ENCODE data around the gene TMEM201.

The TMEM201 gene

DNA sequence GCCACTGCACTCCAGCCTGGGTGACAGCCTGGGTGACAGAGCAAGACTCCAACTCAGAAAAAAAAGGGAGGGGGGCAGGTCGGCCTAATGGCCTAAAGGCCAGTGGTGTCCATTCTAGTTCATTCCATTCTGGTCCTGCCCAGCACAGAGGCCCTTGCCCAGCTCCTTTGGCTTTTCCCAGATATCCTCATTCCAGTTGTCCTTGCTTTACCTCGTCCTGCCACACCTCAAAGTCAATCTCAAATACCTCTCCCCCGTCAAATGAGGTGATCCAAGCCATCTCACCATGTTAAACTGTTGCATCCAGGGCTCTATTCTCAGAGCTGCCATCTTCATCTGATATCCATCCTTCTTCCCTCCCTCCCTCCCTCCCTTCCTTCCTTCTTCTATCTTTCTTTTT lies 42.9 kb downstream of the TMEM201 start:
- H3K27ac ChIP-seq (ENCODE audit: low read depth in 2 of 2, low read length in 2 of 2), result no peak overlapping the region
- no peak overlapping the region for H3K4me3 ChIP-seq (ENCODE audit: low read length in 2 of 2)
- H3K9ac ChIP-seq (ENCODE audit: low read depth in 1 of 2, low read length in 2 of 2), result no peak overlapping the region
- no peaks in the 10 kb centered on the region for H3K9me3 ChIP-seq (ENCODE audit: control insufficient read depth in 2 of 2, low read length in 2 of 2)
- peaks cover 0 to 8% of the 10 kb centered on the region in 2 donors for H3K4me1 ChIP-seq (ENCODE audit: control insufficient read depth in 2 of 2, insufficient read depth in 2 of 2, low read length in 2 of 2)
- H3K27me3 ChIP-seq (ENCODE audit: control insufficient read depth in 2 of 2, insufficient read depth in 2 of 2, low read length in 2 of 2), result no peaks in the 10 kb centered on the region
- no peaks in the 10 kb centered on the region for H3K36me3 ChIP-seq (ENCODE audit: control insufficient read depth in 2 of 2, insufficient read depth in 2 of 2, low read length in 2 of 2)

DNA sequence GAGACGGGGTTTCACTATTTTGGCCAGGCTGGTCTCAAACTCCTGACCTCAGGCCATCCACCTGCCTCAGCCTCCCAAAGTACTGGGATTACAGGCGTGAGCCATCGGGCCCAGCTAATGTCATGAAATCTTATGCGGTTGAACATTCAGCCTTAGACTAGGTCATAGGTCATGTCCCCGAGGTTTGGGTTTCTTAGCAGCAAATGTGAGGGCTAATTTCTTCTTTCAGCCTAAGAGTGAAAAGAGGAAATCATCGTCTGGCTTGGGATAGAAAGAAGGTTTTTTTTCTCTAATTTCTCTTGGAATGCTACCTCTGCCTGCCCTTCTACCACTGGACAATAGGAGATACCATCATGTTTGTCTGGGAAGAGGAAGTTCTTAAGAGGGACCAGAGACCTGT lies 44.8 kb downstream of the TMEM201 start:
- Histone ChIP-seq H3K9ac (ENCODE audit: low read depth in 1 of 2, low read length in 2 of 2) (no peak overlapping the region), H3K27me3 (ENCODE audit: control insufficient read depth in 2 of 2, insufficient read depth in 2 of 2, low read length in 2 of 2) (no peaks in the 10 kb centered on the region), H3K4me1 (ENCODE audit: control insufficient read depth in 2 of 2, insufficient read depth in 2 of 2, low read length in 2 of 2) (peaks cover 0 to 3% of the 10 kb centered on the region in 2 donors), H3K9me3 (ENCODE audit: control insufficient read depth in 2 of 2, low read length in 2 of 2) (no peaks in the 10 kb centered on the region), H3K4me3 (ENCODE audit: low read length in 2 of 2) (no peak overlapping the region), H3K36me3 (ENCODE audit: control insufficient read depth in 2 of 2, insufficient read depth in 2 of 2, low read length in 2 of 2) (no peaks in the 10 kb centered on the region), H3K27ac (ENCODE audit: low read depth in 2 of 2, low read length in 2 of 2) (no peak overlapping the region)

- Histone ChIP-seq H3K4me1 (ENCODE audit: control insufficient read depth in 2 of 2, insufficient read depth in 2 of 2, low read length in 2 of 2) (peaks cover 0 to 3% of the 10 kb centered on the region in 2 donors), H3K36me3 (ENCODE audit: control insufficient read depth in 2 of 2, insufficient read depth in 2 of 2, low read length in 2 of 2) (no peaks in the 10 kb centered on the region), H3K27ac (ENCODE audit: low read depth in 2 of 2, low read length in 2 of 2) (no peak overlapping the region), H3K27me3 (ENCODE audit: control insufficient read depth in 2 of 2, insufficient read depth in 2 of 2, low read length in 2 of 2) (no peaks in the 10 kb centered on the region), H3K4me3 (ENCODE audit: low read length in 2 of 2) (no peak overlapping the region), H3K9me3 (ENCODE audit: control insufficient read depth in 2 of 2, low read length in 2 of 2) (no peaks in the 10 kb centered on the region), H3K9ac (ENCODE audit: low read depth in 1 of 2, low read length in 2 of 2) (no peak overlapping the region)
Observed at GRCh38 chr1:9634582-9634981, 45.9 kb downstream of the TMEM201 start.

- H3K36me3 ChIP-seq (ENCODE audit: control insufficient read depth in 2 of 2, insufficient read depth in 2 of 2, low read length in 2 of 2), result no peaks in the 10 kb centered on the region
- peaks cover 0 to 3% of the 10 kb centered on the region in 2 donors for H3K4me1 ChIP-seq (ENCODE audit: control insufficient read depth in 2 of 2, insufficient read depth in 2 of 2, low read length in 2 of 2)
- no peak overlapping the region for H3K9ac ChIP-seq (ENCODE audit: low read depth in 1 of 2, low read length in 2 of 2)
- H3K27ac ChIP-seq (ENCODE audit: low read depth in 2 of 2, low read length in 2 of 2), result no peak overlapping the region
- H3K9me3 ChIP-seq (ENCODE audit: control insufficient read depth in 2 of 2, low read length in 2 of 2), result no peaks in the 10 kb centered on the region
- no peaks in the 10 kb centered on the region for H3K27me3 ChIP-seq (ENCODE audit: control insufficient read depth in 2 of 2, insufficient read depth in 2 of 2, low read length in 2 of 2)
- no peak overlapping the region for H3K4me3 ChIP-seq (ENCODE audit: low read length in 2 of 2)
Observed at GRCh38 chr1:9639227-9639626, 50.5 kb downstream of the TMEM201 start.

DNA sequence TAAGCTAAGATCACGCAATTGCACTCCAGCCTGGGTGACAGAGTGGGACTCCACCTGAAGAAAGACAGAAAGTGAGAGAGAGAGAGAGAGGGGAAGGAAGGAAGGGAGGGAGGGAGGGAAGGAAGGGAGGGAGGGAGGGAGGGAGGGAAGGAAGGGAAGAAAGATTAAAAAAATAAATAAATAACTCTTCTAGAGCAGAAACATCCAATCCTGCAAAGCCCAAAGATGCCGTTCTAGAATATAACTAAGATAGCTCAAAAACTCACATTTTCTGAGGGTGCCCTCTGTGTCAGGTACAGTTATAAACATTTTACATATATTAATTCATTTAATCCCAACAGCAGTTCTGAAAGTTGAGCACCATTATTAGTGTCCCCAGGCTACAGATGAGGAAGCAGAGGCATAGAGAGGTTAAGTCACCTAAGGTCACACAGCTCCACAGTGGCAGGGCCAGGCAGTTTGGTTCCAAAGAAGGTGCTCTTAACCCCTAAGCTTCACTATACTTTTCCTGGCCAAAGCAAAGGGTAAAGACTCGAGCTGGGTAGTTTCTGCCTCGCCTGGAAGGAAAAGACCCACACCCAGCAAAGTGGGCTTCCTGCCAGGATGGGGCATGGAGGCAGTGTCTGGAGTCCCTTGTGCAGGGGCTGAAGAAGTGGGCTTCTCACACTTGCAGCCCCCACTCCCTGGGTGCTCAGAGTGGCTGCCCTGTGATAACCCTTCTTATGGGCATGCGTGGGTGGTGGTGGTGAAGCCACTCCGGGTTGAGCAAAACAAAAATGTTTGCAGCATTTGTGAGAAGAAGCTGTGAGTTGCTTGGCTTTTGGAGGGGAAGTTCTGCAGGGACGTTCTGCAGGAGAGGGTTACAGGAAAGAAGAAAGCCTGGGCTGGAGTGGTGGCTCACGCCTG lies 54.9 kb downstream of the TMEM201 start:
- Histone ChIP-seq H3K4me3 (ENCODE audit: low read length in 2 of 2) (no peak overlapping the region), H3K36me3 (ENCODE audit: control insufficient read depth in 2 of 2, insufficient read depth in 2 of 2, low read length in 2 of 2) (no peaks in the 10 kb centered on the region), H3K9ac (ENCODE audit: low read depth in 1 of 2, low read length in 2 of 2) (no peak overlapping the region), H3K27me3 (ENCODE audit: control insufficient read depth in 2 of 2, insufficient read depth in 2 of 2, low read length in 2 of 2) (no peaks in the 10 kb centered on the region), H3K9me3 (ENCODE audit: control insufficient read depth in 2 of 2, low read length in 2 of 2) (no peaks in the 10 kb centered on the region), H3K4me1 (ENCODE audit: control insufficient read depth in 2 of 2, insufficient read depth in 2 of 2, low read length in 2 of 2) (peaks cover 0 to 3% of the 10 kb centered on the region in 2 donors), H3K27ac (ENCODE audit: low read depth in 2 of 2, low read length in 2 of 2) (no peak overlapping the region)

- Histone ChIP-seq H3K9me3 (ENCODE audit: control insufficient read depth in 2 of 2, low read length in 2 of 2) (no peaks in the 10 kb centered on the region), H3K4me3 (ENCODE audit: low read length in 2 of 2) (no peak overlapping the region), H3K4me1 (ENCODE audit: control insufficient read depth in 2 of 2, insufficient read depth in 2 of 2, low read length in 2 of 2) (no peaks in the 10 kb centered on the region), H3K27me3 (ENCODE audit: control insufficient read depth in 2 of 2, insufficient read depth in 2 of 2, low read length in 2 of 2) (peaks cover 0 to 1% of the 10 kb centered on the region in 2 donors), H3K36me3 (ENCODE audit: control insufficient read depth in 2 of 2, insufficient read depth in 2 of 2, low read length in 2 of 2) (no peaks in the 10 kb centered on the region), H3K9ac (ENCODE audit: low read depth in 1 of 2, low read length in 2 of 2) (no peak overlapping the region), H3K27ac (ENCODE audit: low read depth in 2 of 2, low read length in 2 of 2) (no peak overlapping the region)
Observed at GRCh38 chr1:9646037-9646436, 57.3 kb downstream of the TMEM201 start.

- Histone ChIP-seq H3K27me3 (ENCODE audit: control insufficient read depth in 2 of 2, insufficient read depth in 2 of 2, low read length in 2 of 2) (peaks cover 5 to 7% of the 10 kb centered on the region in 2 donors), H3K27ac (ENCODE audit: low read depth in 2 of 2, low read length in 2 of 2) (no peak overlapping the region), H3K4me3 (ENCODE audit: low read length in 2 of 2) (no peak overlapping the region), H3K36me3 (ENCODE audit: control insufficient read depth in 2 of 2, insufficient read depth in 2 of 2, low read length in 2 of 2) (no peaks in the 10 kb centered on the region), H3K9ac (ENCODE audit: low read depth in 1 of 2, low read length in 2 of 2) (no peak overlapping the region), H3K4me1 (ENCODE audit: control insufficient read depth in 2 of 2, insufficient read depth in 2 of 2, low read length in 2 of 2) (no peaks in the 10 kb centered on the region), H3K9me3 (ENCODE audit: control insufficient read depth in 2 of 2, low read length in 2 of 2) (no peaks in the 10 kb centered on the region)
Observed at GRCh38 chr1:9648171-9648570, 59.5 kb downstream of the TMEM201 start.

DNA sequence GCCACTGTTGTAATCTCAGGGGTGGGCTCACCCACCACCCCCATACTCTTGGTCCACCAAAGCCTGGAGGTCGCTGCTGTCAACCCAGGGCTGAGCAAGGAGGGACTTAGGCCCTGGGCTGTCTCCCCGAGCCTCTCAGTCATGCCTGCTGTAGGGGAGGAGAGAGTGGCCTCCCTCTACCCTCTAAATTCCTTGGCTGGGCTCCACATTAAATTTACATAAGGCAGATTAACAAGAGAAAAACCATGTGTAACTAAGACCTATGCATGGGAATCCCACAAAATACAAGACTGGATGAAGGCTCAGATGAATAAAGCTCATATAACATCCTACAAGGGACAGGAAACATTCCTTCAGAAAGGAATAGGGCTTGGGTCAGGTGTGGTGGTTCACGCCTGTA lies 61.1 kb downstream of the TMEM201 start:
- Histone ChIP-seq H3K9ac (ENCODE audit: low read depth in 1 of 2, low read length in 2 of 2) (no peak overlapping the region), H3K4me3 (ENCODE audit: low read length in 2 of 2) (no peak overlapping the region), H3K4me1 (ENCODE audit: control insufficient read depth in 2 of 2, insufficient read depth in 2 of 2, low read length in 2 of 2) (no peaks in the 10 kb centered on the region), H3K27me3 (ENCODE audit: control insufficient read depth in 2 of 2, insufficient read depth in 2 of 2, low read length in 2 of 2) (peaks cover 6 to 10% of the 10 kb centered on the region in 2 donors), H3K27ac (ENCODE audit: low read depth in 2 of 2, low read length in 2 of 2) (no peak overlapping the region), H3K36me3 (ENCODE audit: control insufficient read depth in 2 of 2, insufficient read depth in 2 of 2, low read length in 2 of 2) (no peaks in the 10 kb centered on the region), H3K9me3 (ENCODE audit: control insufficient read depth in 2 of 2, low read length in 2 of 2) (no peaks in the 10 kb centered on the region)

DNA sequence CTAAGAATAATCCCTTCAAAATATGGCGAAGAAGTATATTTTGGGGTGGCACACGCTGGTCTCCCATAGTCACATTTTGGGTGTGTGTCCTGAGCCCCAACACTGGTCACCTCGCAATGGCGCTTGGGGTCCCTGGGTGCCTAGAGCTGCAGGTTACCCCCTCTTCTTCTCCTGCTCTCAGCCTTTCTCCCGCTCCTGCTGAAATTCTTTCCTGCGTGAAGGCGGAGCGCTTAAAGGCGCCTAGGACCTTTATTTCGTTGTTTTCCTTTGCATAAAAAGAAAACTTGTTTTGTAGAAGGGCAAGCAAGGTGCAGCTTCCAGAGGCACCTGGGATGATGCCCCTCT lies 62.5 kb downstream of the TMEM201 start:
- Histone ChIP-seq H3K27ac (ENCODE audit: low read depth in 2 of 2, low read length in 2 of 2) (peak overlapping the region in 1 of 2 donors; percentile 38), H3K36me3 (ENCODE audit: control insufficient read depth in 2 of 2, insufficient read depth in 2 of 2, low read length in 2 of 2) (no peaks in the 10 kb centered on the region), H3K9ac (ENCODE audit: low read depth in 1 of 2, low read length in 2 of 2) (no peak overlapping the region), H3K4me1 (ENCODE audit: control insufficient read depth in 2 of 2, insufficient read depth in 2 of 2, low read length in 2 of 2) (no peaks in the 10 kb centered on the region), H3K4me3 (ENCODE audit: low read length in 2 of 2) (peak overlapping the region; percentile 39 to 63), H3K27me3 (ENCODE audit: control insufficient read depth in 2 of 2, insufficient read depth in 2 of 2, low read length in 2 of 2) (peaks cover 6 to 10% of the 10 kb centered on the region in 2 donors), H3K9me3 (ENCODE audit: control insufficient read depth in 2 of 2, low read length in 2 of 2) (no peaks in the 10 kb centered on the region)

DNA sequence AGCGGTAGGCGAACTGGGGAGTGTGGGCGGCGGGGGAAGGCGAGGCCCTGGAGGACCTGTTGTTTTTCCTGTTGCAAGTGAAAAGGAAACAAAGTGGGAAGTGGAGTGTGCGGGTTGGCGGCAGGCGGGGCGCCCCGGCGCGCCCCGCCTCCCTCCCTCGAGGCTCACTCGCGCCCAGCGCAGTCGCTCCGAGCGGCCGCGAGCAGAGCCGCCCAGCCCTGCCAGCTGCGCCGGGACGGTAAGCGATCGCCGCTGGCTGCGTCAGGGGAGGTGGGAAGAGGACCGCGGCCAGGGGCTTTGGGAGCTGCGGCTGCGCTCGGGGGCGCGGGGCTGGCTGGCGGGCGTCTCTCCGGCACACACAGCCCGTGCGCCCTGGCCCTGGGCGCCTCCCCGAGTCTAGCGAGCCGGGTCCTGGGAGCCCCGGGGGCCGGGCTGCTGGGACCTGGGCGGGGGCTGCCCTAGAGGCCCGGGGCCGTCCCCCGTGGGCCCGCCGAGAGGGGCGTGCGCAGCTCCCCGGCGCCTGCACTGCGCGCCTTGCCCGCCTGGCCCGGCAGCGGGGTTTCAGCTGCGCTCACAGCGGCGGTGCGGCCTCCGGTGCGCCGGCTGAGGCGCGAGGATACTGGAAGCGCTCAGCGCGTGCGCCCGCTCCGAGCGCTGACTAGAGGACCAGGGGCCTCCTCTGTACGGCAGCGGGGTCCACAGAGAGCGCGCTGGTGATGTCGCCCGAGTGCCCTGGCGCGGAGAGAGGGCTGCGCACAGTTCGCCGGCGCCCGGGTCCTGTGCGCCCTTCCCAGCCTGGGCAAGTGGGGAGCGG lies 63.1 kb downstream of the TMEM201 start, which contains the start of gene PIK3CD:
PIK3CD (plus strand) TSS at position 167 of the 814 bp plus-strand sequence. CDS start 58,725 bp downstream, outside the sequence.
- Histone ChIP-seq H3K4me1 (ENCODE audit: control insufficient read depth in 2 of 2, insufficient read depth in 2 of 2, low read length in 2 of 2) (no peaks in the 10 kb centered on the region), H3K4me3 (ENCODE audit: low read length in 2 of 2) (peak within 1 kb of the TSS; percentile 39 to 63), H3K9ac (ENCODE audit: low read depth in 1 of 2, low read length in 2 of 2) (peak within 1 kb of the TSS; percentile 17 to 41), H3K9me3 (ENCODE audit: control insufficient read depth in 2 of 2, low read length in 2 of 2) (no peaks in the 10 kb centered on the region), H3K36me3 (ENCODE audit: control insufficient read depth in 2 of 2, insufficient read depth in 2 of 2, low read length in 2 of 2) (no peaks in the 10 kb centered on the region), H3K27ac (ENCODE audit: low read depth in 2 of 2, low read length in 2 of 2) (peak within 1 kb of the TSS; percentile 7 to 74), H3K27me3 (ENCODE audit: control insufficient read depth in 2 of 2, insufficient read depth in 2 of 2, low read length in 2 of 2) (peaks cover 6 to 10% of the 10 kb centered on the region in 2 donors)
